GM18873 (cell line): ENCODE measurements around the gene PDLIM5.
A peak's percentile ranks its signal among the peaks of the same experiment; 100 is the strongest.
"Not testable (repeated sequence)": the region's sequence is repeated elsewhere in the genome, so short reads cannot be mapped to it uniquely, and the experiment has no call there.

Experiments used
- ATAC-seq: cut with Tn5 transposase; IDR thresholded peaks from one replicate; pipeline ENCODE4 v1.9.1; 2021; ENCODE audit warnings: mild to moderate bottlenecking, moderate library complexity, moderate number of reproducible peaks; ENCODE audit not compliant: unreplicated experiment, low FRiP score

PDLIM5 gene

GRCh38 chr4:94546949-94547348 lies 95.2 kb downstream of the PDLIM5 start:
- ATAC-seq: no peak

- no peak for ATAC-seq
These were observed 96.8 kb downstream of the PDLIM5 start for GRCh38 chr4:94548571-94548970.

- ATAC-seq: no peak
These were observed 98.6 kb downstream of the PDLIM5 start for GRCh38 chr4:94550352-94550751.

GRCh38 chr4:94550851-94551250 lies 99.1 kb downstream of the PDLIM5 start:
- ATAC-seq: no peak

GRCh38 chr4:94551643-94552564 lies 100.2 kb downstream of the PDLIM5 start:
- no peak for ATAC-seq

- not testable (repeated sequence) for ATAC-seq
These were observed 104.3 kb downstream of the PDLIM5 start for GRCh38 chr4:94556047-94556446.

- not testable (repeated sequence) for ATAC-seq
These were observed 105.9 kb downstream of the PDLIM5 start for GRCh38 chr4:94557632-94558031.

- no peak for ATAC-seq
These were observed 106.7 kb downstream of the PDLIM5 start for GRCh38 chr4:94558392-94558904.

GRCh38 chr4:94559351-94559806 lies 107.6 kb downstream of the PDLIM5 start:
- no peak for ATAC-seq

- no peak for ATAC-seq
These were observed 109.7 kb downstream of the PDLIM5 start for GRCh38 chr4:94561249-94562024.

GRCh38 chr4:94562285-94562684 lies 110.5 kb downstream of the PDLIM5 start:
- ATAC-seq: no peak

GRCh38 chr4:94564252-94564651 lies 112.5 kb downstream of the PDLIM5 start:
- no peak for ATAC-seq

GRCh38 chr4:94566420-94566819 lies 114.7 kb downstream of the PDLIM5 start:
- no peak for ATAC-seq

- peak; percentile 58 for ATAC-seq
These were observed 116.1 kb downstream of the PDLIM5 start for GRCh38 chr4:94567811-94568210.

GRCh38 chr4:94570558-94570957 lies 118.8 kb downstream of the PDLIM5 start:
- ATAC-seq: no peak

GRCh38 chr4:94571298-94571697 lies 119.6 kb downstream of the PDLIM5 start:
- no peak for ATAC-seq

GRCh38 chr4:94571715-94572114 lies 120.0 kb downstream of the PDLIM5 start:
- no peak for ATAC-seq

- ATAC-seq: no peak
These were observed 122.3 kb downstream of the PDLIM5 start for GRCh38 chr4:94574050-94574449.

- ATAC-seq: no peak
These were observed 122.9 kb downstream of the PDLIM5 start for GRCh38 chr4:94574616-94575015.

GRCh38 chr4:94575652-94576051 lies 123.9 kb downstream of the PDLIM5 start:
- no peak for ATAC-seq

GRCh38 chr4:94576210-94576609 lies 124.5 kb downstream of the PDLIM5 start:
- ATAC-seq: no peak
